B cell (primary cell): ENCODE measurements around the gene PAX3. TPM values are rescaled to one million over a fixed set of nuclear protein-coding genes. Genes with fewer than 3 reads are reported as not detected.

Experiments
- ATAC-seq: fragments of 200-7000 bp; cut with Tn5 transposase; one replicate; pipeline ENCODE4 v1.10.0; 2021; ENCODE audit warnings: low read depth, mild to moderate bottlenecking, moderate number of reproducible peaks, moderate library complexity
- CTCF ChIA-PET: fragments of 350-600 bp; sonication (Branson Sonifier 250); formaldehyde crosslinking; loops from one replicate; lab custom pipeline; 2021; ENCODE audit warnings: antibody characterized with exemption, inconsistent platforms; lab: Charles Lee
- POLR2A ChIA-PET: fragments of 350-600 bp; sonication (Branson Sonifier 250); formaldehyde crosslinking; loops from one replicate; lab custom pipeline; 2021; ENCODE audit warnings: antibody characterized with exemption; lab: Charles Lee
- DNase-seq: peaks from one replicate; pipeline ENCODE4 v3.0.0; 2013
- H2AFZ ChIP-seq: 2 replicates; pipeline ENCODE4 v1.6.1; 2012; ENCODE audit warnings: mild to moderate bottlenecking, low read depth, low read length; ENCODE audit not compliant: insufficient read depth, poor library complexity, severe bottlenecking
- H3K27ac ChIP-seq, 2 donors: 1 replicate in 1 of 2; 2 replicates in 1 of 2; pipeline ENCODE4 v1.5.1; 2012 to 2013; ENCODE audit warnings: low read length in 2 of 2, mild to moderate bottlenecking in 2 of 2, moderate library complexity in 1 of 2
- H3K27me3 ChIP-seq, 4 experiments: fragments of 200-600 bp in 1 of 4; sonication (generic) in 1 of 4; replicated peaks in 1 of 4; 1 replicate in 2 of 4; 2 replicates in 2 of 4; pipeline versions ENCODE4 v1.6.1 to v1.7.0; 2013 to 2016; ENCODE audit warnings: low read length in 3 of 4, mild to moderate bottlenecking in 2 of 4, mixed read lengths in 1 of 4, moderate library complexity in 1 of 4; ENCODE audit not compliant: insufficient read depth in 4 of 4, control insufficient read depth in 3 of 4; ENCODE audit errors: control extremely low read depth in 1 of 4
- H3K36me3 ChIP-seq, 2 experiments: replicated peaks in 1 of 2; 1 replicate in 1 of 2; 2 replicates in 1 of 2; pipeline versions ENCODE4 v1.6.1 to v1.7.1; 2013; ENCODE audit warnings: low read length in 1 of 2; ENCODE audit not compliant: insufficient read depth in 2 of 2, control insufficient read depth in 1 of 2; ENCODE audit errors: control extremely low read depth in 1 of 2, extremely low read depth in 1 of 2
- H3K4me1 ChIP-seq, 2 donors: fragments of 200-600 bp in 1 of 2; sonication (generic) in 1 of 2; 1 replicate in 1 of 2; 2 replicates in 1 of 2; pipeline versions ENCODE4 v1.5.1 to v1.6.1; 2013 to 2017; ENCODE audit warnings: low read length in 2 of 2; ENCODE audit not compliant: control insufficient read depth in 2 of 2, insufficient read depth in 2 of 2
- H3K4me2 ChIP-seq: replicated peaks from 2 replicates; pipeline ENCODE3; 2012; ENCODE audit warnings: mild to moderate bottlenecking, low read depth, low read length; ENCODE audit not compliant: poor library complexity, severe bottlenecking
- H3K4me3 ChIP-seq, 5 experiments: fragments of 200-600 bp in 1 of 5; sonication (generic) in 1 of 5; 1 replicate in 3 of 5; 2 replicates in 2 of 5; pipeline versions ENCODE4 v1.5.1 to v1.7.0; 2011 to 2016; ENCODE audit warnings: low read length in 4 of 5, mild to moderate bottlenecking in 4 of 5, low read depth in 2 of 5, control low read depth in 1 of 5, moderate library complexity in 1 of 5; ENCODE audit not compliant: insufficient read depth in 1 of 5; ENCODE audit errors: control extremely low read depth in 1 of 5, extremely low read depth in 1 of 5
- H3K79me2 ChIP-seq: fragments of 200-600 bp; sonication (generic); one replicate; pipeline ENCODE4 v1.6.0; 2016; ENCODE audit warnings: low read length; ENCODE audit not compliant: control insufficient read depth, insufficient read depth
- H3K9ac ChIP-seq: fragments of 200-600 bp; sonication (generic); 2 replicates; pipeline ENCODE4 v1.6.1; 2017; ENCODE audit warnings: mild to moderate bottlenecking, low read length, moderate library complexity
- H3K9me3 ChIP-seq, 3 donors: one replicate each; pipeline versions ENCODE4 v1.6.1 to v1.7.1; 2013; ENCODE audit warnings: low read length in 2 of 3; ENCODE audit not compliant: control insufficient read depth in 2 of 3, insufficient read depth in 1 of 3; ENCODE audit errors: control extremely low read depth in 1 of 3
- H4K20me1 ChIP-seq: 2 replicates; pipeline ENCODE4 v1.6.0; 2012; ENCODE audit warnings: mild to moderate bottlenecking, low read length; ENCODE audit not compliant: insufficient read depth, control insufficient read depth, poor library complexity, severe bottlenecking
- H3K27ac Mint-ChIP-seq: one replicate; pipeline ENCODE4 v1.8.0; 2021; ENCODE audit warnings: mixed read lengths
- H3K27me3 Mint-ChIP-seq: one replicate; pipeline ENCODE4 v1.8.0; 2021; ENCODE audit warnings: mixed read lengths
- H3K4me1 Mint-ChIP-seq: one replicate; pipeline ENCODE4 v1.8.0; 2021; ENCODE audit warnings: mixed read lengths
- H3K4me3 Mint-ChIP-seq: one replicate; pipeline ENCODE4 v1.8.0; 2021; ENCODE audit warnings: mixed read lengths
- H3K9me3 Mint-ChIP-seq: one replicate; pipeline ENCODE4 v1.8.0; 2022; ENCODE audit warnings: mixed read lengths; ENCODE audit not compliant: insufficient read depth
- EZH2 ChIP-seq: IDR thresholded peaks from 2 replicates; pipeline ENCODE4 v1.6.1; 2012; ENCODE audit warnings: borderline replicate concordance, low read depth, mild to moderate bottlenecking, moderate library complexity, low read length; ENCODE audit not compliant: insufficient read depth, poor library complexity, severe bottlenecking
- WGBS: methylation state at CpG from one replicate; pipeline ENCODE4 v1.1.5; 2013; ENCODE audit warnings: missing lambda C conversion rate; ENCODE audit not compliant: insufficient coverage; 5-methylcytosine and 5-hydroxymethylcytosine counted together
- intact Hi-C: fragments of 100-400 bp; cut with micrococcal nuclease; formaldehyde crosslinking; loops from one replicate; pipeline ENCODE4 v1.10.0; 2022
- polyA plus RNA-seq: library from polyadenylated mRNA; depleted of rRNA; stranded (reverse); fragments of >200 nt; gene quantifications from 2 replicates; pipeline ENCODE4 v1.2.3, GENCODE V29; 2012
- total RNA-seq, 2 donors: library from RNA; stranded (reverse); fragments of 120-200 nt in 1 of 2; gene quantifications; 1 replicate in 1 of 2; 2 replicates in 1 of 2; pipeline versions ENCODE4 v1.2.3 to v1.2.4, GENCODE V29; 2013 to 2022
- TF ChIP-seq, protein P1 (sequence below): fragments of 200-600 bp; IDR thresholded peaks from one replicate; pipeline ENCODE4 v1.8.0; 2022; ENCODE audit warnings: antibody characterized with exemption, mild to moderate bottlenecking

The PAX3 gene
- total and polyA plus RNA-seq, 2 donors (not counting 1 experiment from before 2014, with no cell fraction given): not detected

DNA sequence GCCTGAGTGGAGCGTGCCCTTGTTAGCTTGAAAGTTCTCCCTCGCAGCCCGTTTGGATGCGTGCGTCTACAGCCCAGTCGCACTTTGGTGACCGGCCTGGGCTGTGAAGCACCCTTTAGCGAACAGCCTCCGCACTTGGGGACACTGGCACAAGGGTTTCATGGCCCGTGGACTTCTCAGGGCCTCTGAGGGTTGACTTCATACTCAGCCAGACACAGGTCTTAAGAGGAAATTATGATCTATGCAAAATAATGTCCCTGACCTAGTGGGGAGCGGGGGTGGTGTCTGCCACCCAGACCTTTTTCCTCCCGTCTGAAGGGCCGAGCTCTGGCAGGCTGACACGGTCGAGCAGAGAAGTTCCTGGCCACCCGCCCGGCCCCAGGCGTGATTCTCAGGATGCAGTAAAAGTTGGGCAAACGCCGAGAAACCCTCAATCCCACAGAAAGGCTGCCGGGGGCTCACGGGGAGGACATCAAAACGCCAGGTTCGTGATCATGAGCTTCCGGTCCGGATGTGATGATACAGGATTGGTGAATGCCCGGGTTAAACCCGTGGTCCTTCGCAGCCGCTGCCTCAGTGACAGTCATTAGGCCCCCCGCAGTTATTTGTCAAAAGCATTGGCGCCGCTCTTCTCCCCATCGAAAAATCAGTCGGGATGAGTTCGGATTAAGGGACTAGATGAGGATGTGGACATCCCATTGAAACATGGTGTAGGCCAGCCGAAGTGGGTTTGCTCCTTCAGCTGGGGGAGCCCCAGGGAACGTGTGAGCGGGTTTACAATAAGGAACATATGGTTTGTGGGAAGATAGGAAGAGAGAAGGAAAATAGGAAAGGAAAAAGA is 3.6 kb upstream of the PAX3 start:
- H3K9ac ChIP-seq: no peak overlapping the region
- ATAC-seq (no peak), DNase-seq (peak; percentile 9)
- Mint-ChIP-seq H3K4me3 (no peak overlapping the region), H3K4me1 (peaks cover 37% of the 10 kb centered on the region), H3K9me3 (peaks cover 2% of the 10 kb centered on the region), H3K27ac (no peak overlapping the region), H3K27me3 (peaks cover 80% of the 10 kb centered on the region)
- H3K27me3 ChIP-seq: peaks cover 0 to 99% (median 74%) of the 10 kb centered on the region in 4 experiments
- no peak overlapping the region for H3K4me2 ChIP-seq
- H4K20me1 ChIP-seq: no peaks in the 10 kb centered on the region
- POLR2A ChIA-PET: no interaction called here
- no peak overlapping the region for H2AFZ ChIP-seq
- TF ChIP-seq EZH2: no peak
- TF ChIP-seq, protein P1, sequence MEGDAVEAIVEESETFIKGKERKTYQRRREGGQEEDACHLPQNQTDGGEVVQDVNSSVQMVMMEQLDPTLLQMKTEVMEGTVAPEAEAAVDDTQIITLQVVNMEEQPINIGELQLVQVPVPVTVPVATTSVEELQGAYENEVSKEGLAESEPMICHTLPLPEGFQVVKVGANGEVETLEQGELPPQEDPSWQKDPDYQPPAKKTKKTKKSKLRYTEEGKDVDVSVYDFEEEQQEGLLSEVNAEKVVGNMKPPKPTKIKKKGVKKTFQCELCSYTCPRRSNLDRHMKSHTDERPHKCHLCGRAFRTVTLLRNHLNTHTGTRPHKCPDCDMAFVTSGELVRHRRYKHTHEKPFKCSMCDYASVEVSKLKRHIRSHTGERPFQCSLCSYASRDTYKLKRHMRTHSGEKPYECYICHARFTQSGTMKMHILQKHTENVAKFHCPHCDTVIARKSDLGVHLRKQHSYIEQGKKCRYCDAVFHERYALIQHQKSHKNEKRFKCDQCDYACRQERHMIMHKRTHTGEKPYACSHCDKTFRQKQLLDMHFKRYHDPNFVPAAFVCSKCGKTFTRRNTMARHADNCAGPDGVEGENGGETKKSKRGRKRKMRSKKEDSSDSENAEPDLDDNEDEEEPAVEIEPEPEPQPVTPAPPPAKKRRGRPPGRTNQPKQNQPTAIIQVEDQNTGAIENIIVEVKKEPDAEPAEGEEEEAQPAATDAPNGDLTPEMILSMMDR: no peak
- H3K36me3 ChIP-seq: no peaks in the 10 kb centered on the region
- no peak overlapping the region for H3K4me3 ChIP-seq
- H3K9me3 ChIP-seq: peaks cover 0 to 83% (median 8%) of the 10 kb centered on the region in 3 donors
- H3K79me2 ChIP-seq: no peaks in the 10 kb centered on the region
- intact Hi-C loops: no loop called here
- H3K27ac ChIP-seq: no peak overlapping the region
- CTCF ChIA-PET: interaction anchor here (1.4 kb wide), 1 partner anchor 16 kb away, joined by 5 read pairs; no protein-coding TSS in a partner anchor
- 7% methylated on average over 39 of the region's 39 CpGs for WGBS
- H3K4me1 ChIP-seq: peaks cover 34 to 41% of the 10 kb centered on the region in 2 donors

DNA sequence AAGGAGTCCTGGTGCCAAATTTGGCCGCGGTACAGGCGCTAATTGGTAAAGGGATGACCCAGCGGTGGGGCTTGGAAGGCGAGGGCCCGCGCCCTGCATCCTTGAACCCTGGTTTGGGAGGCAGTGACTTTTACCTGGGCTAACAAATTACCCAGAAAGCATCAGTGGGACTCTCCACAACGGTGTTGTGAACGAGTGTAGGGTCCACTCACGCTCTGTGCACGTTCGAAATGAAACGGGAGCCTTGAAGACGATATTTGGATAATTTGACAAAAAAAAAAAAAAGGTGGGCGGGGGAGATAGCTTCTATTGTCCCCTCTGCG is 3.0 kb upstream of the PAX3 start:
- TF ChIP-seq, protein P1: no peak
- no peak for TF ChIP-seq EZH2
- POLR2A ChIA-PET: no interaction called here
- Histone ChIP-seq H3K9ac (no peak overlapping the region), H3K27ac (no peak overlapping the region), H3K79me2 (no peaks in the 10 kb centered on the region), H3K36me3 (no peaks in the 10 kb centered on the region), H3K9me3 (peaks cover 0 to 86% (median 8%) of the 10 kb centered on the region in 3 donors), H3K27me3 (peaks cover 0 to 99% (median 75%) of the 10 kb centered on the region in 4 experiments), H3K4me2 (no peak overlapping the region), H4K20me1 (no peaks in the 10 kb centered on the region), H3K4me3 (no peak overlapping the region), H2AFZ (no peak overlapping the region), H3K4me1 (peaks cover 32 to 42% of the 10 kb centered on the region in 2 donors)
- Mint-ChIP-seq H3K27ac (no peak overlapping the region), H3K4me3 (no peak overlapping the region), H3K27me3 (peaks cover 80% of the 10 kb centered on the region), H3K4me1 (peaks cover 35% of the 10 kb centered on the region), H3K9me3 (peaks cover 2% of the 10 kb centered on the region)
- 12% methylated on average over 9 of the region's 16 CpGs for WGBS
- no peak for ATAC-seq
- intact Hi-C loops: no loop called here
- CTCF ChIA-PET: no interaction called here
- peak; percentile 3 for DNase-seq
